Mucosa of descending colon (tissue), 3 donors: ENCODE results near the gene KLK1. TPM values are rescaled to one million over a fixed set of nuclear protein-coding genes. Genes with fewer than 3 reads are reported as not detected.

ENCODE experiments used
- ATAC-seq: fragments of 200-7000 bp; cut with Tn5 transposase; one replicate; pipeline ENCODE4 v1.9.1; 2020; ENCODE audit warnings: mild to moderate bottlenecking, moderate library complexity
- DNase-seq, 3 donors: peaks; one replicate each; pipeline ENCODE4 v3.0.0-alpha.2; 2020
- H3K36me3 ChIP-seq: fragments of 200-600 bp; one replicate; pipeline ENCODE4 v1.8.0; 2021; ENCODE audit warnings: low read depth, mild to moderate bottlenecking
- H3K4me1 ChIP-seq: fragments of 200-600 bp; one replicate; pipeline ENCODE4 v1.8.0; 2021; ENCODE audit warnings: low read depth, mild to moderate bottlenecking
- H3K4me3 ChIP-seq: fragments of 200-600 bp; one replicate; pipeline ENCODE4 v1.8.0; 2021; ENCODE audit warnings: mild to moderate bottlenecking
- H3K9me3 ChIP-seq: fragments of 200-600 bp; one replicate; pipeline ENCODE4 v1.8.0; 2021; ENCODE audit warnings: mild to moderate bottlenecking
- intact Hi-C, 2 donors: fragments of 100-400 bp; cut with DNase I in 1 of 2; cut with micrococcal nuclease in 1 of 2; formaldehyde crosslinking; loops; one replicate each; pipeline versions ENCODE4 v1.11.0 to v1.11.1; 2022; cut with DNase I, micrococcal nuclease
- long read RNA-seq, 2 donors: library from polyadenylated mRNA; unstranded; transcript quantifications; one replicate each; pipeline ENCODE4 v2.0.0, GENCODE V29; 2019 to 2021
- total RNA-seq, 3 donors: library from RNA; stranded (reverse); fragmentation: NEBNext Ultra II Directional in 2 of 3; extraction: Animal tissue kit (Norgen Biotek cat#: 25700) in 2 of 3; gene quantifications; one replicate each; pipeline versions ENCODE4 v1.2.1 to v1.2.4, GENCODE V29; 2021 to 2023
- TF ChIP-seq, protein P1 (sequence below): fragments of 200-600 bp; IDR thresholded peaks from one replicate; pipeline ENCODE4 v1.8.0; 2022; ENCODE audit warnings: antibody characterized with exemption, mild to moderate bottlenecking
- donor health status: DM: no; HTN: no; CAD: no; lungs with moderate emphysema.
- donor health status: DM: no; HTN: no; CAD: no.
- donor health status: DM: no; HTN: yes; CAD: no.

KLK1 gene
- total RNA-seq = 100 to 1,000 TPM in 1 of 3 donors, 10 to 100 TPM in 2; 29.3 to 130 (median 80.6) TPM
- long read RNA-seq, donor 1, transcript KLK1-201 (5 exons, 866 nt) = major isoform, 6 of 12 reads
- long read RNA-seq, donor 1, partial matches to known transcripts = 2 of 12 reads
- long read RNA-seq, donor 1, other reads (novel, unspliced or antisense) = 0 of 12 reads
- long read RNA-seq, donor 2, transcript KLK1-201 (5 exons, 866 nt) = major isoform, 15 of 22 reads
- long read RNA-seq, donor 2, transcript KLK1-204 (3 exons, 912 nt) = minor isoform, 5 of 22 reads
- long read RNA-seq, donor 2, partial matches to known transcripts = 2 of 22 reads
- long read RNA-seq, donor 2, other reads (novel, unspliced or antisense) = 0 of 22 reads

DNA sequence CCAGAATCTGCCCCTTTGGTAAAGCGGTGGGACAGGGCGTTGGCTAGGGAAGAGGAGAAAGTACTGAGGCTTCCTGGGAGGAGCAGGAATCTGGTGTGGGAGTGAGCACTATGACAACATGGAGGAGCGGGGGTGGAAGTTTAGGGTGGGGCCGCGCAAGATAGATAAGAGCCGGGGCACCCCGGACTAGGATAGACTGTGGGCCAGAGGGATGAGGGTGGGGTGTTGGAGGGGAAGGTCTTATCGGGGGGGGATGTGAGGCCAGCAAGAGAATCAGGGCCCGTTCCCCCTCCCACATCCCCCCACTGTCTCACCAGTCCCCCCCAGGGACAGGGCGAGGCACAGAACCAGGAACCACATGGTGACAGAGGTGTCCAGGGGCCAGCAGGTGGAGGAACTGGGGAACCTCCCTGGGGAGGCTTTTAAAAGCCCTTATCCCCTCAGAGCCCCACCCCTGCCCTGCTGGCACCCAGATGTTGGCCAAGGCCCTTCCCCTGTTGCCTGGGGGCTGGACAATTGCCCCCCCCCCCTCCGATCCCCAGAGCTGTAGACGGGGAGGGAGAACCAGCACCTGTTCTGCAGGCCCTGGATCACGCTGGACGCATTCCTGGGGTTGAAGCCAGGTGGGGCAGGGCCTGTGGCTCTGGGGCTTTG is at the start of gene KLK1:
Gene KLK1, minus strand, starts transcription at position 399 of the 654 bp plus-strand sequence. Its CDS starts 39 bp downstream, at position 360.
- H3K9me3 ChIP-seq = no peaks in the 10 kb centered on the region
- intact Hi-C loops = no loop called here
- TF ChIP-seq, protein P1, sequence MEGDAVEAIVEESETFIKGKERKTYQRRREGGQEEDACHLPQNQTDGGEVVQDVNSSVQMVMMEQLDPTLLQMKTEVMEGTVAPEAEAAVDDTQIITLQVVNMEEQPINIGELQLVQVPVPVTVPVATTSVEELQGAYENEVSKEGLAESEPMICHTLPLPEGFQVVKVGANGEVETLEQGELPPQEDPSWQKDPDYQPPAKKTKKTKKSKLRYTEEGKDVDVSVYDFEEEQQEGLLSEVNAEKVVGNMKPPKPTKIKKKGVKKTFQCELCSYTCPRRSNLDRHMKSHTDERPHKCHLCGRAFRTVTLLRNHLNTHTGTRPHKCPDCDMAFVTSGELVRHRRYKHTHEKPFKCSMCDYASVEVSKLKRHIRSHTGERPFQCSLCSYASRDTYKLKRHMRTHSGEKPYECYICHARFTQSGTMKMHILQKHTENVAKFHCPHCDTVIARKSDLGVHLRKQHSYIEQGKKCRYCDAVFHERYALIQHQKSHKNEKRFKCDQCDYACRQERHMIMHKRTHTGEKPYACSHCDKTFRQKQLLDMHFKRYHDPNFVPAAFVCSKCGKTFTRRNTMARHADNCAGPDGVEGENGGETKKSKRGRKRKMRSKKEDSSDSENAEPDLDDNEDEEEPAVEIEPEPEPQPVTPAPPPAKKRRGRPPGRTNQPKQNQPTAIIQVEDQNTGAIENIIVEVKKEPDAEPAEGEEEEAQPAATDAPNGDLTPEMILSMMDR = no peak
- no peak within 1 kb of the TSS for H3K4me3 ChIP-seq
- no peaks in the 10 kb centered on the region for H3K36me3 ChIP-seq
- ATAC-seq (peak; percentile 74), DNase-seq (peak; percentile 80 to 85 (median 80))
- peaks cover 24% of the 10 kb centered on the region for H3K4me1 ChIP-seq

GRCh38 chr19:50873056-50873455 is 49.5 kb upstream of the KLK1 start, which contains the start of gene KLK2:
Gene KLK2 (plus strand): TSS chr19:50873439. CDS start chr19:50873474, 35 bp downstream.
- intact Hi-C loops = no loop called here
- TF ChIP-seq, protein P1 = no peak

DNA sequence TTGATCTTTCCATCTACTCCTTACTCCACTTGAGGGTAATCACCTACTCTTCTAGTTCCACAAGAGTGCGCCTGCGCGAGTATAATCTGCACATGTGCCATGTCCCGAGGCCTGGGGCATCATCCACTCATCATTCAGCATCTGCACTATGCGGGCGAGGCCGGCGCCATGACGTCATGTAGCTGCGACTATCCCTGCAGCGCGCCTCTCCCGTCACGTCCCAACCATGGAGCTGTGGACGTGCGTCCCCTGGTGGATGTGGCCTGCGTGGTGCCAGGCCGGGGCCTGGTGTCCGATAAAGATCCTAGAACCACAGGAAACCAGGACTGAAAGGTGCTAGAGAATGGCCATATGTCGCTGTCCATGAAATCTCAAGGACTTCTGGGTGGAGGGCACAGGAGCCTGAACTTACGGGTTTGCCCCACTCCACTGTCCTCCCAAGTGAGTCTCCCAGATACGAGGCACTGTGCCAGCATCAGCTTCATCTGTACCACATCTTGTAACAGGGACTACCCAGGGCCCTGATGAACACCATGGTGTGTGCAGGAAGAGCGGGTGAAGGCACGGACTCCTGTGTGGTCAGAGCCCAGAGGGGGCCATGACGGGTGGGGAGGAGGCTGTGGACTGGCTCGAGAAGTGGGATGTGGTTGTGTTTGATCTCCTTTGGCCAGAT is 47.0 kb upstream of the KLK1 start:
- ATAC-seq (no peak), DNase-seq (no peak)
- Histone ChIP-seq H3K9me3 (no peaks in the 10 kb centered on the region), H3K36me3 (no peaks in the 10 kb centered on the region), H3K4me3 (no peak overlapping the region), H3K4me1 (peaks cover 9% of the 10 kb centered on the region)
- intact Hi-C loops = no loop called here
- TF ChIP-seq, protein P1 = no peak

More at GRCh38 chr19:50873056-50873455, 49.5 kb upstream of the KLK1 start, which contains the start of gene KLK2:
- Histone ChIP-seq H3K36me3 (no peaks in the 10 kb centered on the region), H3K9me3 (no peaks in the 10 kb centered on the region), H3K4me3 (no peak within 1 kb of the TSS), H3K4me1 (peaks cover 15% of the 10 kb centered on the region)
- DNase-seq = no peak
- no peak for ATAC-seq

- TF ChIP-seq, protein P1 = no peak
- peak; percentile 31 for ATAC-seq
Observed at GRCh38 chr19:50869479-50869878, 45.9 kb upstream of the KLK1 start.

DNA sequence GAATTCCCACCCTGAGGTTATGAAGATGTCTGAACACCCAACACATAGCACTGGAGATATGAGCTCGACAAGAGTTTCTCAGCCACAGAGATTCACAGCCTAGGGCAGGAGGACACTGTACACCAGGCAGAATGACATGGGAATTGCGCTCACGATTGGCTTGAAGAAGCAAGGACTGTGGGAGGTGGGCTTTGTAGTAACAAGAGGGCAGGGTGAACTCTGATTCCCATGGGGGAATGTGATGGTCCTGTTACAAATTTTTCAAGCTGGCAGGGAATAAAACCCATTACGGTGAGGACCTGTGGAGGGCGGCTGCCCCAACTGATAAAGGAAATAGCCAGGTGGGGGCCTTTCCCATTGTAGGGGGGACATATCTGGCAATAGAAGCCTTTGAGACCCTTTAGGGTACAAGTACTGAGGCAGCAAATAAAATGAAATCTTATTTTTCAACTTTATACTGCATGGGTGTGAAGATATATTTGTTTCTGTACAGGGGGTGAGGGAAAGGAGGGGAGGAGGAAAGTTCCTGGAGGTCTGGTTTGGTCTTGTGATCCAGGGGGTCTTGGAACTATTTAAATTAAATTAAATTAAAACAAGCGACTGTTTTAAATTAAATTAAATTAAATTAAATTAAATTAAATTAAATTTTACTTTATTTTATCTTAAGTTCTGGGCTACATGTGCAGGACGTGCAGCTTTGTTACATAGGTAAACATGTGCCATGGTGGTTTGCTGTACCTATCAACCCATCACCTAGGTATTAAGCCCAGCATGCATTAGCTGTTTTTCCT is 38.1 kb upstream of the KLK1 start:
- TF ChIP-seq, protein P1 = no peak
- Histone ChIP-seq H3K4me3 (no peak overlapping the region), H3K9me3 (no peaks in the 10 kb centered on the region), H3K4me1 (no peaks in the 10 kb centered on the region), H3K36me3 (no peaks in the 10 kb centered on the region)
- DNase-seq = no peak
- no peak for ATAC-seq
- intact Hi-C loops = no loop called here

More at GRCh38 chr19:50869479-50869878, 45.9 kb upstream of the KLK1 start:
- no peak for DNase-seq
- H3K9me3 ChIP-seq = no peaks in the 10 kb centered on the region
- intact Hi-C loops = no loop called here
- no peak overlapping the region for H3K4me3 ChIP-seq
- H3K4me1 ChIP-seq = peaks cover 9% of the 10 kb centered on the region
- no peaks in the 10 kb centered on the region for H3K36me3 ChIP-seq
